ENCODE measurements around the gene RFX6. TPM values are rescaled to one million over a fixed set of nuclear protein-coding genes. Genes with fewer than 3 reads are reported as not detected.
A peak's percentile ranks its signal among the peaks of the same experiment; 100 is the strongest.

Gene RFX6
- total RNA-seq, 1 donor from 2014 or later, result not detected

DNA sequence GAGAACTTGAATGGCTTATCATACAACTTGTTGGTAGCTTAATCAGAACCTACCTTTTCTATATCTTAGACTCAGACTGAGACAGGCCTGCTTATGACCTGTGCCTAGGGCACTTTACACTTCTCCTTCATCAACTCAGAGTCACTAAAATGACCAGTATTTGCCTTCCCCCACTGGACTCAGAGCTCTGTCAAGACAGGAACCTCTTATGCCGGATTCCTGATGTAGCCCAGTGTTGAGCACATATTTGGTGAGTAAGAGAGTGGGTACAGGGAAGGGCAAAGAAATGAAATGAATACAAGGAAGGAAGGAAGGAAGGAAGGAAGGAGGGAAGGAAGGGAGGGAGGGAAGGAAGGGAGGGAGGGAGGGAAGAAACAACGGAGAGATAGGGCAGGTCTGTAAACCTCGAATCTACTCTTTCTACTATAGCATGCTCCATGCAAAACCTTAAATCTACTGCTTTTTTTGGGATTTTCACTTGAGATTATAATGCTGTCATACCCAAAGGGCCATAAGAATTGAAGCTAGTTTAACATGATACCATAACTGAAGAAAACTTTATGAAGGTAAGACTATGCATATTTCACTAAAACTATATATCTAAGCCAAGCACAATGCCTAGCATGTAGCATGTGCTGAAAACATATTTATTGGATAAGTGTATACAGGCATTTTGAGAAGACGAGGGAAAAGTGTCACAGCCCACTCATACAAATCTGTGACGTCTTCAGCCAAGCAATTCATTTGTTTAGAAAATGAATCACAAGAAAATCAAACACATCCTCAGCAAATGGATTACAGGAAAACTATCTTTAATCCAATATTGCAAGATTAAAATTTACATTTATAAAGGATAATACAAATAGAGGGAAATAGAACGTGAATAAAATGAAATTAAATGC, 89.9 kb downstream of the RFX6 start:
- H3K4me3 Mint-ChIP-seq, result no peak overlapping the region
- no peaks in the 10 kb centered on the region for H3K4me1 Mint-ChIP-seq
- H3K9me3 Mint-ChIP-seq, result no peaks in the 10 kb centered on the region
- DNase-seq, result peak; percentile 10
- H3K27me3 Mint-ChIP-seq, result peaks cover 4% of the 10 kb centered on the region
- intact Hi-C loops (cut with micrococcal nuclease), result no loop called here
- no peaks in the 10 kb centered on the region for H3K36me3 Mint-ChIP-seq (ENCODE audit: low read depth)
- H3K27ac Mint-ChIP-seq, result no peak overlapping the region

DNA sequence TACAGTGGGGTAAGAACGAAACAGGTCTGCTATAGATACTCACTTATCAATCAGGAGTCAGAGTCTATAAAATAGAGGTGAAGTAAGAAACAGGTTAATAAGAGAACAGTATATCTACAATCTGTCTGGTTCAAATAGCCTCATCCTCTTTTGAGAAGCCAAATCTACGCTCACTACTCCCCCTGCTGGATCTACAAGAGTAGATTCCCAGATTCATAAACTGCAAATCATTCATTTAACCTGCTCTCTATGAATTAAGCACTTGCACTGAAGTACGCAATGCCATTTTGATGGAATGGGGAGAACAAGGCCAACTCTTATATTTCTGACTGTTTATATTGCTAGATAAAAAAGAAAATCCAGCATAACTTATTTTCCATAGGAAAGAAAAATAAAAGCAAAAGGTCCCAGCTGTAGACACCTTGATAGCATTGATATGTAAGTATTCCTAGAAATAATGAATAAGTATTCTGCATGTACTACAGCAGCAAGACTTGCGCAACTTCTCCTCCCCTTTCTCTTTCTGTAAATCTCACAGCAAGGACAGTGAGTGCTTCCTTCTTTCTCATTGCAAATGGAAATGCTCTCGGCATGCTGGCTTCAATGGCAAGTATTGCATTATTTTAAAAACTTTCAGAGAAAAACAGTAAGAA, 92.3 kb downstream of the RFX6 start:
- Mint-ChIP-seq H3K4me1 (no peaks in the 10 kb centered on the region), H3K27me3 (peaks cover 4% of the 10 kb centered on the region), H3K36me3 (ENCODE audit: low read depth) (no peaks in the 10 kb centered on the region), H3K4me3 (no peak overlapping the region), H3K9me3 (no peaks in the 10 kb centered on the region), H3K27ac (no peak overlapping the region)
- intact Hi-C loops (cut with micrococcal nuclease), result no loop called here
- peak; percentile 69 for DNase-seq

DNA sequence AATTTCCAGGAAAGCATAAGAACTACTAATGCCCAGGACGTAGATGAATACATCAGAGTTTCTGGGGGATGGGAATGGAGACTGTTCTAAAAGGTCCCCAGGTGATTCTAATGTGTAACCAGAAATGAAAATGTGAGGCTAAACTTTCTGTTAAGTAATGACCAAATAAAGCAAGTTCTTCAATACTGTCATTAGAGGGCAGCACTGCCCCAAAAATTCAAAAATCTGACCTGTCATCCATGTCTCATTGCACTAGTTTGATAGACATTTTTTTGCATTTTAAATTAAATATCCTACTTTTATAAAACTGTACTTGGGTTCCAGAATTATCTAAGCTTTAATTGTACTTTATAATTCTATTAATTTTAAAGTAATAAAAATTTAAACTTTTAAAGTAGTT, 94.9 kb downstream of the RFX6 start:
- Mint-ChIP-seq H3K4me1 (no peaks in the 10 kb centered on the region), H3K27ac (no peak overlapping the region), H3K4me3 (no peak overlapping the region), H3K9me3 (no peaks in the 10 kb centered on the region), H3K36me3 (ENCODE audit: low read depth) (no peaks in the 10 kb centered on the region), H3K27me3 (peaks cover 4% of the 10 kb centered on the region)
- peak; percentile 65 for DNase-seq
- intact Hi-C loops (cut with micrococcal nuclease), result loop anchor here (2.0 to 10.0 kb wide), 3 partner anchors 213 to 631 kb away; partner anchors contain the start of gene GOPC

DNA sequence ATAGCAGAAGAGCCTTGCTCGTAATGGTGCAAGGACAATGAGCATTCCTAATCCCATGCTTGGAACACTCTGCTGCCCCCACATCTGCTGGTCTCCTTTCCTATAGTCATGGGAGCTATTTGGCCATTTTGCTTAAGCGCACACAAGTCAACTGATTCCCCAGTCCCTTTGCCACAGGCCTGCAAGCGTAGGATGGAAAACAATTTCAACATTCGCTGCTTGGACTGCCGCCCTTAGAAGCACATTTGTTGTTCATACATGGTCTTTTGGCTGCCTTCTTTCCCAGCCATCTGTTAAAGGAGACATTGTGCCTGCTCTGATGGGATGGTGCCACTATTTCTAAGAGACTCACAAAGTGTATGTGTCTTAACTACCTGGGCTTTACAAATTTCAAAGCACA, 96.9 kb downstream of the RFX6 start:
- Mint-ChIP-seq H3K4me1 (no peaks in the 10 kb centered on the region), H3K27ac (no peak overlapping the region), H3K4me3 (no peak overlapping the region), H3K27me3 (peaks cover 2% of the 10 kb centered on the region), H3K36me3 (ENCODE audit: low read depth) (no peaks in the 10 kb centered on the region), H3K9me3 (no peaks in the 10 kb centered on the region)
- DNase-seq, result no peak
- intact Hi-C loops (cut with micrococcal nuclease), result loop anchor here (2.0 to 10.0 kb wide), 3 partner anchors 211 to 629 kb away; partner anchors contain the start of gene GOPC

DNA sequence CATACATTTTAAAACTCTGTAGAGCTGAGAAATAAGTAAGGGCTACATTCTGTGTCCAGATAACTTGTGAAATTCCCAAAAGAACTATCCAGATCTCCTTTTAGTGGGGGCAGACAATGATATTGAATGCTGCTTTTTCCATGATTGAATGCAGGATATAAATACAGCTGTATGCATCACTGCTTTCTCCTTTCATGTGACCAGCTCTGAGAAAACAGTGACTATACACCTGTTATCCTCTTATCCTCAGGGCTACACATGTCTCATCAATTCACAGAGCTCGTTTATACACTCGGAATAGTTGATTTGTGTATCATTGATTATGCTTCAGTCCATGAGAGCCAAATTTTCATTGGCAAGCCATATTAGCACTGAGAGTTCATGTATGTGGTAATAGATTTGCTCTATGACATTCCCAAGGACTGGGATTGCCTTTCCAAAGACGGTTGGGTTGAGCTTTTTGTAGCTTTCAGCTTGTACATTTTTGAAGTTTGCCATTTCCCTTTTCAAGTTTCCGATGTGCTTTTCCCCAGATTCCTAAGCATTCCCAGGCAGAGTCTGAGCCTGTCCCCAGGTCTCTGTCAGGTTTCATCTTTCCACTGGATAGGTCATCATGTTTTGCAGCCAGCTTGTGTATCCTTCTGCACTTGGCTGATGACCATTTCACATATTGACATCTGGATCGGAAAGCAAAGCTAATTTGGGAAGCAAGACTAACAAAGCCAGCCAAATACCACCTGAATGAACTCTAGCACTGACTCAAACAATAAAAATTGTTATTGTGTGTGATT, 97.7 kb downstream of the RFX6 start:
- Mint-ChIP-seq H3K4me1 (no peaks in the 10 kb centered on the region), H3K27ac (no peak overlapping the region), H3K36me3 (ENCODE audit: low read depth) (no peaks in the 10 kb centered on the region), H3K4me3 (no peak overlapping the region), H3K27me3 (peaks cover 2% of the 10 kb centered on the region), H3K9me3 (no peaks in the 10 kb centered on the region)
- intact Hi-C loops (cut with micrococcal nuclease), result loop anchor here (10.0 kb wide), 2 partner anchors 210 to 340 kb away; no protein-coding TSS in a partner anchor
- no peak for DNase-seq

DNA sequence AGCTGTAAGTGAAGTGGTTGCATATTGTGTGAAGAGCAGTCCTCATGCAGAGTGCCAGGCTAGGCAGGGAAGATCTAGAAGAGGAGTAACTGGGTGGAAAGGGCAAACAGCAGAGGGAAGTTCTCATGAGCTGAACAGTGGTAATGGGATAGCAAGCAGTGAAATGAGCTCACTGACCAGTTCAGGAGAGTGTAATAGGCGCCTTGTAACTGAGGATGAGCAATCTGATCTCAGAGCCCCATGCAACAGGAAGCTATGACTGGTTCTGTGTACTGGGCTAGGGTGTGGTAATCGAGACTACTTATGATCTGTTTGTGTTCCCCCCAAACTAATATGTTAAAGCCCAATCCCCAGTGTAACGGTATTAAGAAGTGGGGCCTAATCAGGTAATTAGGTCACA, 98.6 kb downstream of the RFX6 start:
- no peaks in the 10 kb centered on the region for H3K36me3 Mint-ChIP-seq (ENCODE audit: low read depth)
- H3K27ac Mint-ChIP-seq, result no peak overlapping the region
- no peak for DNase-seq
- no peak overlapping the region for H3K4me3 Mint-ChIP-seq
- H3K4me1 Mint-ChIP-seq, result no peaks in the 10 kb centered on the region
- H3K27me3 Mint-ChIP-seq, result peaks cover 2% of the 10 kb centered on the region
- intact Hi-C loops (cut with micrococcal nuclease), result loop anchor here (10.0 kb wide), 2 partner anchors 209 to 339 kb away; no protein-coding TSS in a partner anchor
- H3K9me3 Mint-ChIP-seq, result no peaks in the 10 kb centered on the region

DNA sequence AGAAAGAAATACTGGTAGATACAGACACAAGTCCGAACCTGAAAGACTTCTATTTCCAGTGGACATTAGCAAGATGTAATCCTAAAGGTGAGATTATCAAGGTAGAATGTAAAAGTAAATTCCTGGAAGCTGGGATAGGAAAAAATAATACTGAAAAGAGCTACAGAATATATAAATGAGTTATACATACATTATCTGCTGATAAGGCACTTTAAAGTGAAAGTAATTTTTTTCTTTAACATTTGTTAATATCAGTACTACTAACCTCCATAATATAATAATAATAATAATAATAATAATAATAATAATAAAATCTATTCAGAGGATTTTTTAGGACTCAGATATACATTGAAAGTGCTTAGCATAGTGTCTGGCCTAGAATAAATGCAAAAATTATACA, 102.5 kb downstream of the RFX6 start:
- Mint-ChIP-seq H3K27ac (no peak overlapping the region), H3K4me3 (no peak overlapping the region), H3K4me1 (no peaks in the 10 kb centered on the region), H3K27me3 (no peaks in the 10 kb centered on the region), H3K9me3 (no peaks in the 10 kb centered on the region), H3K36me3 (ENCODE audit: low read depth) (no peaks in the 10 kb centered on the region)
- intact Hi-C loops (cut with micrococcal nuclease), result loop anchor here (10.0 kb wide), 2 partner anchors 205 to 335 kb away; no protein-coding TSS in a partner anchor
- DNase-seq, result no peak

Other genes starting within 250 kb of the RFX6 start
- 18.2 and 19.8 TPM in 2 replicates for gene ZUP1, start 208.5 kb upstream of the RFX6 start, total RNA-seq
- 7.2 and 7.7 TPM in 2 replicates for gene KPNA5, start 196.0 kb upstream of the RFX6 start, total RNA-seq
- gene FAM162B, start 111.5 kb upstream of the RFX6 start, total RNA-seq, result not detected in 2 replicates
- gene GPRC6A, start 48.2 kb upstream of the RFX6 start, total RNA-seq, result not detected in 2 replicates